ENCODE measurements around the gene TMC8.
"Not testable (repeated sequence)": the region's sequence is repeated elsewhere in the genome, so short reads cannot be mapped to it uniquely, and the experiment has no call there.

TMC8 gene, protein sequence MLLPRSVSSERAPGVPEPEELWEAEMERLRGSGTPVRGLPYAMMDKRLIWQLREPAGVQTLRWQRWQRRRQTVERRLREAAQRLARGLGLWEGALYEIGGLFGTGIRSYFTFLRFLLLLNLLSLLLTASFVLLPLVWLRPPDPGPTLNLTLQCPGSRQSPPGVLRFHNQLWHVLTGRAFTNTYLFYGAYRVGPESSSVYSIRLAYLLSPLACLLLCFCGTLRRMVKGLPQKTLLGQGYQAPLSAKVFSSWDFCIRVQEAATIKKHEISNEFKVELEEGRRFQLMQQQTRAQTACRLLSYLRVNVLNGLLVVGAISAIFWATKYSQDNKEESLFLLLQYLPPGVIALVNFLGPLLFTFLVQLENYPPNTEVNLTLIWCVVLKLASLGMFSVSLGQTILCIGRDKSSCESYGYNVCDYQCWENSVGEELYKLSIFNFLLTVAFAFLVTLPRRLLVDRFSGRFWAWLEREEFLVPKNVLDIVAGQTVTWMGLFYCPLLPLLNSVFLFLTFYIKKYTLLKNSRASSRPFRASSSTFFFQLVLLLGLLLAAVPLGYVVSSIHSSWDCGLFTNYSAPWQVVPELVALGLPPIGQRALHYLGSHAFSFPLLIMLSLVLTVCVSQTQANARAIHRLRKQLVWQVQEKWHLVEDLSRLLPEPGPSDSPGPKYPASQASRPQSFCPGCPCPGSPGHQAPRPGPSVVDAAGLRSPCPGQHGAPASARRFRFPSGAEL

DNA sequence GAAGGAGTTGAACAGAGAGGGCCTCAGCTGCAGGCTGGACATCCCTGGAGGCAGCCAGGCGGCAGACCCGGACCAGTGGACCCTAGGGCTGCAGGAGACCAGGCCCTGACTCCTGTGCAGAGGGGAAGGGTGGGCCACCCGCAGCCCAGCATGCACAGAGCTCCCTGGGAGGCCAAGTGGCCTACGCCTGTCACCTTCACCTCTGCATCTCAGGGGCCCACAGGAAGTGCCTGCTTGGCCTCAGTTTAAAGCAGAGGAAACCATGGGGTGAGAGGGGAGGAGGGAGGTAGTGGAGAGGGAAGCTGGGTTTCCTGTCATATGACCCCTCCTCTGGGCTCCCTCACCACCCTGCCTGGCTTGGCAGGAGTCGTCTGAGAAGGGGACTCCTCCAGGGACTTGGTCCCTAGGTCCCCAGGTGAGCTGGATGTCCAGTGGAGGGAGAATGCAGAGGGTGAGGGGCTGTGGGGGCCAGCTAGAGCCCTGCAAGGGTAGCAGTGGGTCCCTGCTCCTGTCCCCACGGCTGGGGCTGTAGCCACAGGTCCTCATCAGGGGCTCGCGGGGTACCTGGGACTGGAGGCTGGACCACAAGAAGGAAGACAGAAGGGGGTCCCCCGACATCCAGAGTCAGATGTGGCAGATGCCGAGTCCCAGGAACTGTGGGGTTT is at the start of gene TMC8:
Gene TMC8, plus strand, starts transcription at position 335 of the 665 bp plus-strand sequence. CDS start 818 bp downstream, outside the sequence.
- no peak for DNase-seq

DNA sequence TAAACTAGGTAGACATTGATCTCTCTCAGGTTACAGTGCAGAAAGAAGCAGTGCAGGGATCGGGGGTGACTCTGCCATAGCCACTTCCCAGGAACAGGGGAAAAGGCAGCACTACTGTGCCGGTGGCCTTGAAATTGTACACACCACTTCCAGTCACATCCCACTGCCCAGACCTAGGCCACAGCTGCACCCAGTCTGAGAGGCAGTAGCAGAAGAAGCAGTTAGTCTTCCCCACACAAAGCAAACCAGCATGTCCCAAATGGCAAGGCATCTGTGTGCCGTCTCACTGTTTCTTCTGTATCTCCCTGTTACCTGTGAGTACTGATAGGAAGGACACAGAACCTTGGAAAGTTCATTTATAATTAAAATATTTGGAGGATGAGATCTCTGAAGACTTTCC is 49.0 kb upstream of the TMC8 start:
- DNase-seq, result no peak

DNA sequence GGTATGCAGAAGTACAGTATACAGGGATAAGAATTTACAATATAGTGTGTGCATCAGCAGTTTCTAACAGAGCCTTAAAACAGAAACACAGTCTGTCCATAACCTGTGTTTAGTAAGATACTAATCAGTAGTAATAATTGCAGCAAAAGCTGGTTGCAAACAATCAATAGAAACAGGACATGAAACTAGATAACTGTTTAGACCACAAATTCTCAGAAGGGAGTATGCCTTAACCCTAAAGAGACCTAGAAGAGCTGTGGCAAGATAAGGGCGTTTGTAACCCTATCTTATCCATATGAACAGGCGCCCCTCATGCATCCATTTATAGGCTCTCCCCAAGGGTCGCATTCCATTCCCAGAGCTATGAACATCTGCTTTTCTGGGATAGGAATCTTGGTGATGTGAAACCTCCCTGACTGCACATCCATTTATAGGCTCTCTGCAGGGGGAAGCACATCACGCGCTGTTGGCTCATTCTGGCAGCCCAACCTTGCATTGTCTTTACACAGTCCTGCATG is 48.2 kb upstream of the TMC8 start:
- not testable (repeated sequence) for DNase-seq

DNA sequence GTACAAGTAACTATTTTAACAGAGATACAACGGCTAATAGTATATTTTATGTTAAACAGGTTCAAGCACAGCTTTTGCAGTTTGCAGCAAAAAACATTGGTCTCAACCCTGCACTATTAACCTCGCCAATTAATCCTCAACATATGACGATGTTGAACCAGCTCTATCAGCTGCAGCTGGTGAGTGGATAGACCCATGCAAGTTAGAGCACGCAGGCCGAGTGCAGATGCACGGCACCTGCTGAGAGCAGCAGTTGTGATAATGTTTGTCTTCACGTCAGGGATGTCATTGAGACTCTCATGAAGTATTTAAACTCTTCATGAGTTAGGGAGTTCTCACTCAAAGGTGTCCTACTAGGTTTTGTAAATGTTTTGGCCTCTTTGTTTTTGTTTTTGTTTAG is 47.6 kb upstream of the TMC8 start:
- DNase-seq, result peak; percentile 94

DNA sequence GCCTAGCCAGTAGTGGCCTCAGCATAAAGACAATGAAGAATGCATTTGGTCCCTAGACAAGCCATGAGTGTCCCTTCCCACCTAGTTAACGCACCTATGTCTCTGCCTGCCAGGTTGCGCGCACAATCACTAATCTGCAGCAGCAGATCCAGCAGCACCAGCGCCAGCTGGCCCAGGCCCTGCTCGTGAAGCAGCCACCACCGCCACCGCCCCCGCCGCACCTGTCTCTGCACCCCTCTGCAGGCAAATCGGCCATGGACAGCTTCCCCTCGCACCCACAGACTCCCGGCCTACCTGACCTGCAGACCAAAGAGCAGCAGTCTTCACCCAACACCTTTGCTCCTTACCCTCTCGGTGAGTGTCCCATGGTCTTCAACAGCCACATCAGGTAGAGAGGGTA is 43.8 kb upstream of the TMC8 start:
- DNase-seq, result no peak

DNA sequence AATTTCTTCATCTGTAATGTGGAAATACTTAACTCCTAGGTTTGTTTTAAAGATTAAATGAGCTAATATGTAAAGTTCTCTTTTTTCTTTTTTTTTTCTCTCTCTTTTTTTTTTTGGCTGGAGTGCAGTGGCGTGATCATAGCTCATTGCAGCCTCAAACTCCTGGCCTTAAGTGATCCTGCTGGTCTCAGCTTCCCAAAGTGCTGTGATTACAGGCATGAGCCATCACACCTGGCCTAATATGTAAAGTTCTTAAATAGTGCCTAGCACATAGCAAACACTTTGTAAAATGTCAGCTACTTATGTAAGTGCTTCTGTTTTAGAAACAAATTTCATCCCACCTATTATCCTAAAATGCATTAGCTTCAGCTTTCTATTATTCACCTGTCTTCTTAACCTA is 42.0 kb upstream of the TMC8 start:
- DNase-seq, result no peak

DNA sequence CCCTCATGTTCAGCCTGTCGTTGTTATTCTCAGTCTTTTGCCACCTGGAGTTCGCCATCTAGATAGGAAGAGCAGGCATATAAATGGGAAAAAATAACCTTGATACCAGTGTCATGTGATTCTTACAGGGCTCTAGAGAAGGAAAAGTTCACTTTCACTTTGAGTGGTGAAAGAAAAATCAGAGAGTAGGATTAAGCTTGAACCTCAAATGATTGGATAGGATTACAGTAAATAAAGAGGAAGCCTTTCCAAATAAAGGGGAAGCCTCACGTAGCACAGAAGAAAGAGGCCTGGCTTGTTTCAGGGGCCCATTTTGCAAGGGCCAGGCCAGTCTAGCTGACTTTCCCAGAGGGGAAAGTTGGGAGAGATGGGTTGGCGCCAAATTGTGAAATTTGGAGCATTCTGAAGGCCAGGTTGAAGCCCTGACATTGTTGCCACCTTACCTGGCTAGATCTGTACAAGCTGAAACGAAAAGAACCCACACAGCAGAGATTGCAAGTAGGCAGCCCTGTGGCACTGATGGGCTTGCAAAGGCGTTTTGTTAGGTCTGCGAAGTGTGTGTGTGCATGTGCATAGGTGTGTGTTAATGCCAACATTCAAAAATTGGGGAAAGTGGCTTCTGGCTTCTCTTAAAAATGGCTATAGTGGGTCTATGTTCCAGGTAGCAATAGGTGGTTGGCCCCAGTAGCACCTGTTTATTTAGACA is 40.8 kb upstream of the TMC8 start:
- no peak for DNase-seq

DNA sequence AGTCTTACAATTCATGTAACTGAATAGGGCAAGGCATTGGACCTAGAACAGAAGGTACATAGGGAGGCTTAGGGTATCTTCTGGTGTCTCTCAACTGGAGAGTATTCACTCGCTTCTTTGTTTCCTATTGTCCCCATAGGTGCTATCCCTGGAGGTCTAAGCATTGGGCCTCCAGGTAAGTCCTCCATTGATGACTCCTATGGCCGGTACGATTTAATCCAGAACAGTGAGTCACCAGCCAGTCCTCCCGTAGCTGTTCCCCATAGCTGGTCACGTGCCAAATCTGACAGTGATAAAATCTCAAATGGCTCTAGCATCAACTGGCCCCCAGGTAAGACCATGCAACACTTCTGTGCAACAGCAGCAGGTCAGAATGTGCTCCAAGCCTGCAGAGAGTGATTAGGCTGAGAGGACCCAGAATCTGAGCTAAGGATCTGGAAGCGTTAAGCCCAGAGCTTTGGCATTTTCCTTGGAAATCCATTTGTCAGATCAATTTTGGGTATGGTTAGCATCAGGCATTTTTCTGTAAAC is 37.7 kb upstream of the TMC8 start:
- no peak for DNase-seq

DNA sequence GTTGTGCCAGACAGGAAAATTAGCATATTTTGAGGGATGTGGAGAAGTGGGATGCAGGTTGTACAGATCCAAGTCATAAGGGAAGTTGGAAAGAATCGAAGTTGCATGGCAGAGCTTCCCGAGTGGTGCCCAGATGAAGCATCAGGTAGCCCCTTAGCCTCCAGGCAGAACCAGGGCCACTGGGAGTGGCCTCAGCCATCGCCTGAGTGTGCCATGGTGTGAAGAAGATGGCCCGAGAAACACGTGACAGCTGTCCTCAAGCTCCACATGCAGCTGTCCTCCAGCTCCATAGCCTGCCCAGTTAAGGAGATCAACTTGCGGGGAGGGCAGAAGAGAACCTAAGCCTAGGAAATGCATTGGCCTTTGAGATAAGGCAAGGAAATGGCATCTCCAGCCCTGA is 35.5 kb upstream of the TMC8 start:
- no peak for DNase-seq

DNA sequence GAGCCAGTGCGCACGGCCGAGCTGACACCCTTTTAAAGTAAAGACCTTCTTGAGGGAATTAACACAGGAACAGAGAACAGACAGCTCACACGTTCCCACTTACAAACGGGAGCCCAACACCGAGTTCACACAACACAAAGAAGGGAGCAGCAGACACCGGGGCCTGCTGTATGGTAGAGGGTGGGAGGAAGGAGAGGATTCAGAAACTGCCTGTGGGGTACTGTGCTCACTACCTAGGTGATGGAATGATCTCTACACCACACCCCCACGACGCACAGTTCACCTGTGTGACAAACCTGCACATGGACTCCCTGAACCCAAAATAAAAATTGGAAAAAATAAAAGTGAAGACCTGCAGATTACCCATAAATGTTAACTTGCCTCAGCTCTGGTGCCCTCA is 34.5 kb upstream of the TMC8 start:
- DNase-seq, result no peak

DNA sequence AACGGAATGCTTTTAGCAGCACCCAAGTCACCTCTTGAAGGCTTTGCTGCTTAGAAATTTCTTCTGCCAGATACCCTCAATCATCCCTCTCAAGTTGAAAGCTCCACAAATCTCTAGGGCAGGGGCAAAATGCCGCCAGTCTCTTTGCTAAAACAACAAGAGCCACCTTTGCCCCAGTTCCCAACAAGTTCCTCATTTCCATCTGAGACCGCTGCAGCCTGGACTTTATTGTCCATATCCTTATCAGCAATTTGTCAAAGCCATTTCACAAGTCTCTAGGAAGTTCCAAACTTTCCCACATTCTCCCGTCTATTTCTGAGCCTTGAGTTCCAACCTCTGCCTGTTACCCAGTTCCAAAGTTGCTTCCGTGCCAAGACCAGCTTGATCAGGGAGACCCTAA is 29.5 kb upstream of the TMC8 start:
- DNase-seq, result no peak

DNA sequence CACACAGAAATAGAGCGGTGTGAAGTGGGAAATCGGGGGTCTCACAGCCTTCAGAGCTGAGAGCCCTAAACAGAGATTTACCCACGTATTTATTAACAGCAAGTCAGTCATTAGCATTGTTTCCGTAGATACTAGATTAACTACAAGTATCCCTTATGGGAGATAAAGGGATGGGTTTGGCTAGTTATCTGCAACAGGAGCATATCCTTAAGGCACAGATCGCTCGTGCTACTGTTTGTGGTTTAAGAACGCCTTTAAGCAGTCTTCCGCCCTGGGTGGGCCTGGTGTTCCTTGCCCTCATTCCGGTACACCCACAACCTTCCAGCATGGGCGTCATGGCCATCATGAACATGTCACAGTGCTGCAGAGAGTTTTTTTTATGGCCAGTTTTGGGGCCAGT is 29.0 kb upstream of the TMC8 start:
- no peak for DNase-seq

DNA sequence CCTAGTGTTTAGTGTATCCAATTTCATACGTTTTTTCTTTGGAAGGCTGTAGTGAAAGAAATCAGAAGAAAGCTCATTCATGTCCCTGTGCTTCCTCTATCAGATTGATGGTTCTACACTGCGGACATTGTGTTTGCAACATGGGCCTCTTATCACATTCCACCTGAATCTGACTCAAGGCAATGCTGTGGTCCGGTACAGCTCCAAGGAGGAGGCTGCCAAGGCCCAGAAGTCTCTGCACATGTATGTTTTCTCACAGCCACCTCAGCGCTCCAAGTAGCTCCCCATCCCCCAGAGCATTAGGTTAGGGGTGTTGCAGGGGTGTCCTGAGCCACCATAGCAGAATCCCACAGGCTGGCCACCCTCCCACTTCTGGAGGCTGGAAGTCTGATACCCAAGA is 27.3 kb upstream of the TMC8 start:
- DNase-seq, result no peak

DNA sequence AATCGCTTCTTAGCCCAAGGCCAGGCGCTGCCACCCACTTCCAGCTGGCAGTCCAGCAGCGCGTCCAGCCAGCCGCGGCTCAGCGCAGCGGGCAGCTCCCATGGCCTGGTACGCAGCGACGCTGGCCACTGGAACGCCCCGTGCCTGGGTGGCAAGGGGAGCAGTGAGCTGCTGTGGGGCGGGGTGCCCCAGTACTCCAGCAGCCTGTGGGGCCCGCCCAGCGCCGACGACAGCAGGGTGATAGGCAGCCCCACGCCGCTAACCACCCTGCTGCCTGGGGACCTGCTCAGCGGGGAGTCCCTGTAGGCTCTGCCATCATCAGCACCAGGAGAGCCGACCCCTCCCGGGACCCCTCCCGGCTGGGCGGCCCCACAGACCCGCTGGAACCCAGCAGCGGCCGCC is 26.0 kb upstream of the TMC8 start:
- no peak for DNase-seq

DNA sequence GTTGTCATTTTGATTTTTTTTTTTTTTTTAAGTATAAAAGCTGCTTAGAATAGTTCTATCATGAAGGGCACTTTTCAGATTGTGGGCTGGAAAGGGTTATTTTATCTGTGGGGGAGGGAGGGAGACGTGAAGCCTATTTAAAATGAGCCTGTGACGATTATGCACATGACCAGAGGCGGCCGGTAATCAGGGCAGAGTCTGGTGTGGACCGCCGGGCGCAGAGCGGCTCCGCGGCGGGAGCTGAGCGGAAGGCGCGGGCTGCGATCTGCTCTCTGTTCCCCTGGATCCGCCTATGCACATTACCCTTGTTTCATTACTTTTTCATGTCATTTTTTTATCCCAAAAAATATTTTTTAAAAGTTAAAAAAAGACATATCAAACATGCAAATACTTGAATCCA is 25.5 kb upstream of the TMC8 start:
- DNase-seq, result no peak

DNA sequence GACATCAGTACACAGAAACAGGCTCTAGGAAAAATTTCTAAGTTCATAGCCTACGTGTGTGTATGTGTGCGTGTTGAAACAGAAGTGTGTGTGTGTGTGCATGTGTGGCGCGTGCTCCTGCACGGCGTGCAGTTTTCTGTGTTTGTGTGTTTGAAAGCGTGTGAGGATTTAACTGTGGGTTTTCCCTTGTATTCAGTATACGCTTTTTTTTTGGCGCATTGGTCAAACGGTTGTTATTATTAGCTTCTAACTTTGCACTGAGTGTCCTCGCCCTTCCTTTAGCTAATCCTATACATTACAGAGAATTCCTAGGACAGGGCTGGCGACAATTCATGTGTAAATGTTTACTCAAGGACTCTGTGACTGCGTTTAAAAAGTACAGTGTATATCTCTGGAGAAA is 25.0 kb upstream of the TMC8 start:
- no peak for DNase-seq

DNA sequence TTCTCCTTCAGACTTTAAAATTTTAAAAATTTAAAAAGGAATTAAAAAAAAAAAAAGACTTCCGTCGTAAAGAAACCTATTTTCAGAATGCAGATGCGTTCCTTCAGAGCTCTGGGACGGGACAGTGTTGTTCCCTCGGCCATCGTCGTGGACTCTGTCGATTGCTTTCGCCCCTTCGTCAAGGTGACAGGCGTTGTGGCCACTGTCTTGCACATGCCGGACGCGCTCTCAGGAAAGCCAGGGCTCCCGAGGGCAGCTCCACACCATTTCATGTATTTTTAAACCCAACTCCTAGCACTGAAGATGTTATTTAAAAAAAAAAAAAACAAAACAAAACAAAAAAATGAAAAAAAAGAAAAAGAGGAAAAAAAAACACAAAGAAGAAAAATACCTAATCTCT is 24.4 kb upstream of the TMC8 start:
- no peak for DNase-seq

DNA sequence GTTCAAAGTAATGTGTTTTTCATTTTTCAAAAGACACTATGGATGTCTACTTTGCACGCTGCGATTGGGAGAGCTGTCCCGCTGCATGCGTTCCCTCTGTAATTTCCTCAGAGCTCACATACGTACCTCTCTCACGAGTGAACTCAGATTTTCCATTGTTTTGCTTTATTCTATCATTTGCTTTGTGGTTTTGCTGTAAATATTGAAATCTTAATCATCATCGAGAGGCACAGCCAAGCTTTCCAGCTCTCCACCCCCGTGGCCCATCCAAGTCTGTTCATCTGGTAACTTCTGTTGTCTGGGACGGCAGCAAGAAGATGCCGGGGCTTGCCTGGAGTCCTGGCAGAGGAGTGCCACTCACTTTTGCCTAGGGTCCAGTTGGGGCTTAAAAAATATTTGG is 23.1 kb upstream of the TMC8 start:
- no peak for DNase-seq

DNA sequence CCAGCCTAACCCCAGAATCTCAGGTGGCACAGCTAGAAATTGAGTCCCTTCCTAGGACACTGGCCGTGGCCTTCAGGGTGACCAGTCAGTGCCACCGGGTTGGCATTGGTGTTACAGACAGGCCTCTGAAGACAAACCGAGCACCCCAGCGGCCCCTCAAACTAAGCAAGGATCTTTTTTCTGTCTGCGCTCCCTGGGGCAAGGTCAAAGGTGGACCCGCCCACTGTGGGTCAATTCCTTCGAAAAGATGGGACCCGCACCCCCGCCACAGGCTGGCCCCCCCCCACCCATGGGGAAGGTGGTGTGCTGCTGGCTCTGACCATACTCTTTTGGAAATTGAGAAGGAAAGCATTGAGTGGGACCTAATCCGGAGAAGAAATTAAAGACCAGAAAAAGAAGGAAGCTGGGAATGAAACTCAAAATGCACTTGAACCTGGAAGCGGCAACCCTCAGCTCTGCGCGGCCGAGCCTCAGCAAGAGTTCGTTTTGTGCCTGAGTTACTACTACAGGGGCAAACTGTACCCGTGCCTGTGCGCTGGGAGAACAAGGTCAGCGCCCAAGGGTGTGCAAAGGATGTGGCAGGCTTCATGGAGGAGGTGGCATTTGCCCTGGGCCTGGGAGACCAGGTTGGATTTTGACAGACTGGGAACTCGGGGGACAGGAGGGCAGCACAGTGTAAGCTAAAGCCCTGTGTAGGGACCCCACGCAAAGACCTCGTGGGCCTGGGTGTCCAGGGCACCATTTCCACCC is 22.4 kb upstream of the TMC8 start:
- no peak for DNase-seq

DNA sequence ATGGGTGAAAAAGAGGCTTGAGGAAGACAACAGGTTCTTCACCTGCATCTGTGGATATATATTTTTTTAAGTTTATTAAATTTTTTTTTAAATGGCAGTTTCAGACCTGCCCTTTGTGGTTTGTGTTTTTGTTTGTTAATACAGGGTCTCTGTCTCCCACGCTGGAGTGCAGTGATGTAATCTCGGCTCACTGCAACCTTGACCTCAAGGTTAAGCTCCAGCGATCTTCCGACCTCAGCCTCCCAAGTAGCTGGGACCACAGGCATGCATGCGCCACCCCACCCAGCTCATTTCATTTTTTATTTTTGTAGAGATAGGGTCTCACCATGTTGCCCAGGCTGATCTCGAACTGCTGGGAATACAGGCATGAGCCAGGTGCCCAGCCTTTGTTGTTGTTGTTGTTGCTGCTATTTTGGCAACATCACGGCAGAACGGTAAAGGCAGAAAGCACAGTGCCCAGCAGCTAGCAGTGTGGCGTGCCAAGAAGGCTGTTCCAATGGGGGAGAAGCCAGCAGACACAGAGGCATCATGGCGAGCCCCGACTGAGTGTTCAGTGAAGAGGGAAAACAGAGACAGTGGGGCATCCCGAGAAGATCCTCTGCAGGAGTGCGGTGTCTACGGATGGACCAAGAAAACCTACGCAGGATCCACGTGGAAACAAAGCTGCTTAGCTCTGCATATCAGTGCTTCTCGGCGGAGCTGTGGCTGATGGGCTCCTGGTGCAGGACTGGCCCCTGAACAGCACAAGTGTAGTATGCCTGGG is 21.7 kb upstream of the TMC8 start:
- no peak for DNase-seq

DNA sequence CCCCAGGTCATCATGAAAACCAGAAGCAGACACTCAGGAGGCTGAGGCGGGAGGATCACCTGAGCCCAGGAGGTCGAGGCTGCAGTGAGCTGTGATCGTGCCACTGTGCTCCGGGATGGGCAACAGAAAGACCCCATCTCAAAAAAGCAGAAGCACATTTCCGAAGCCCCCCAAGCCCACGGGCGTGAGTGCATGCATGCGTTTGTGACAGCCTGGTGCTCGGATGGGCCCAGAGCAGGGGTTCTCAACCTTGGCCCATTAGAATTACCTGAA is 21.1 kb upstream of the TMC8 start:
- no peak for DNase-seq

Data from NCI-H1694 treated with DMSO at 0.1 percent for 48 hours (cell line).